HepG2 (cell line): Measurements from ENCODE around the gene ITGB7. TPM values are rescaled to one million over a fixed set of nuclear protein-coding genes. Genes with fewer than 3 reads are reported as not detected.

Experiments used
- CREM ChIP-seq, 2 experiments: sonication (generic) in 1 of 2; formaldehyde crosslinking in 1 of 2; IDR thresholded peaks; 2 replicates each; pipeline versions ENCODE4 v1.4.0 to v1.6.1; 2016 to 2020; ENCODE audit warnings: antibody characterized with exemption in 1 of 2, mild to moderate bottlenecking in 1 of 2, missing genetic modification reagents in 1 of 2
- HNF4G ChIP-seq, 2 experiments: sonication (generic) in 1 of 2; formaldehyde crosslinking in 1 of 2; IDR thresholded peaks; 2 replicates each; pipeline versions ENCODE4 v1.4.0 to v1.6.1; 2011 to 2020; ENCODE audit warnings: borderline replicate concordance in 2 of 2, low read depth in 2 of 2, mild to moderate bottlenecking in 2 of 2, low read length in 1 of 2, missing genetic modification reagents in 1 of 2, moderate library complexity in 1 of 2
- MEIS2 ChIP-seq: sonication (generic); formaldehyde crosslinking; IDR thresholded peaks from 2 replicates; pipeline ENCODE4 v1.9.0; 2021; ENCODE audit warnings: mild to moderate bottlenecking, missing genetic modification reagents
- NFE2 ChIP-seq: sonication (generic); formaldehyde crosslinking; IDR thresholded peaks from 2 replicates; pipeline ENCODE4 v1.4.0; 2020; ENCODE audit warnings: missing genetic modification reagents
- NR2C2 ChIP-seq: sonication (generic); formaldehyde crosslinking; IDR thresholded peaks from 2 replicates; pipeline ENCODE4 v1.4.0; 2020; ENCODE audit warnings: missing genetic modification reagents, mild to moderate bottlenecking, moderate library complexity, borderline replicate concordance
- TBL1XR1 ChIP-seq: fragments of 150-350 bp; IDR thresholded peaks from 2 replicates; pipeline ENCODE4 v1.6.1; 2014; ENCODE audit warnings: borderline replicate concordance, low read length; ENCODE audit not compliant: partially characterized antibody
- ZFYVE20 ChIP-seq: sonication (generic); formaldehyde crosslinking; IDR thresholded peaks from 2 replicates; pipeline ENCODE4 v1.8.0; 2023; ENCODE audit warnings: low read depth, mild to moderate bottlenecking, moderate library complexity, missing genetic modification reagents, borderline replicate concordance
- ZNF446 ChIP-seq: sonication (generic); formaldehyde crosslinking; IDR thresholded peaks from 2 replicates; pipeline ENCODE4 v1.5.0; 2020; ENCODE audit warnings: mild to moderate bottlenecking, missing genetic modification reagents
- ZNF468 ChIP-seq: sonication (generic); formaldehyde crosslinking; IDR thresholded peaks from 2 replicates; pipeline ENCODE4 v1.8.0; 2022; ENCODE audit warnings: mild to moderate bottlenecking, moderate library complexity, missing genetic modification reagents
- ZNF572 ChIP-seq: sonication (generic); formaldehyde crosslinking; IDR thresholded peaks from 2 replicates; pipeline ENCODE4 v1.5.1; 2020; ENCODE audit warnings: mild to moderate bottlenecking, missing genetic modification reagents
- ZNF749 ChIP-seq: sonication (generic); formaldehyde crosslinking; IDR thresholded peaks from 2 replicates; pipeline ENCODE4 v1.8.0; 2022; ENCODE audit warnings: mild to moderate bottlenecking, missing genetic modification reagents, moderate library complexity, borderline replicate concordance
- ZNF878 ChIP-seq: sonication (generic); formaldehyde crosslinking; IDR thresholded peaks from 2 replicates; pipeline ENCODE4 v1.8.1; 2023; ENCODE audit warnings: mild to moderate bottlenecking, missing genetic modification reagents, moderate library complexity
- ZZZ3 ChIP-seq: sonication (generic); formaldehyde crosslinking; IDR thresholded peaks from 2 replicates; pipeline ENCODE4 v1.4.0; 2020; ENCODE audit warnings: missing genetic modification reagents, mild to moderate bottlenecking, borderline replicate concordance
- polyA plus RNA-seq, 8 experiments: library from polyadenylated mRNA; depleted of rRNA in 3 of 8; stranded (reverse) in 7 of 8; unstranded in 1 of 8; fragments of >200 nt; fragmentation: Illumina TruSeq in 4 of 8; extraction: Trizol in 4 of 8; gene quantifications; 2 replicates each; pipeline versions ENCODE4 v1.2.1 to v1.2.3, GENCODE V29; 2011 to 2016; ENCODE audit warnings: low read depth in 4 of 8, missing spikeins in 1 of 8, mixed read lengths in 1 of 8; ENCODE audit not compliant: insufficient read depth in 1 of 8
- total RNA-seq, 5 experiments: library from RNA; depleted of rRNA; stranded (reverse); fragments of >200 nt; fragmentation: Illumina TruSeq; extraction: Trizol; gene quantifications; 2 replicates each; pipeline ENCODE4 v1.2.3, GENCODE V29; 2016; ENCODE audit warnings: low read depth in 1 of 5
- TF ChIP-seq, protein P1 (sequence below): sonication (generic); formaldehyde crosslinking; IDR thresholded peaks from 2 replicates; pipeline ENCODE4; 2020; ENCODE audit warnings: missing genetic modification reagents, mild to moderate bottlenecking, borderline replicate concordance
- TF ChIP-seq, protein P2 (sequence below), 2 experiments: fragments of 450-650 bp in 1 of 2; sonication (generic) in 1 of 2; formaldehyde crosslinking; IDR thresholded peaks; 2 replicates each; pipeline versions ENCODE4 v1.5.0 to v1.8.0; 2020 to 2022; ENCODE audit warnings: mild to moderate bottlenecking in 1 of 2, missing genetic modification reagents in 1 of 2
- TF ChIP-seq, protein P3 (sequence below): sonication (generic); formaldehyde crosslinking; IDR thresholded peaks from 2 replicates; pipeline ENCODE4 v1.5.0; 2020; ENCODE audit warnings: mild to moderate bottlenecking, missing genetic modification reagents, moderate library complexity
- TF ChIP-seq, protein P4 (sequence below): IDR thresholded peaks from 2 replicates; pipeline ENCODE4 v1.6.1; 2016; ENCODE audit warnings: low read depth, control low read depth
- TF ChIP-seq, protein P5 (sequence below): sonication (generic); formaldehyde crosslinking; IDR thresholded peaks from 2 replicates; pipeline ENCODE4 v1.8.0; 2022; ENCODE audit warnings: mild to moderate bottlenecking, missing genetic modification reagents; ENCODE audit not compliant: insufficient replicate concordance

The ITGB7 gene
- total and polyA plus RNA-seq, 2 of the 13 experiments (the other 11 are each of a cell fraction or from before 2014, with no cell fraction given): 0.16 to 0.18 TPM

DNA sequence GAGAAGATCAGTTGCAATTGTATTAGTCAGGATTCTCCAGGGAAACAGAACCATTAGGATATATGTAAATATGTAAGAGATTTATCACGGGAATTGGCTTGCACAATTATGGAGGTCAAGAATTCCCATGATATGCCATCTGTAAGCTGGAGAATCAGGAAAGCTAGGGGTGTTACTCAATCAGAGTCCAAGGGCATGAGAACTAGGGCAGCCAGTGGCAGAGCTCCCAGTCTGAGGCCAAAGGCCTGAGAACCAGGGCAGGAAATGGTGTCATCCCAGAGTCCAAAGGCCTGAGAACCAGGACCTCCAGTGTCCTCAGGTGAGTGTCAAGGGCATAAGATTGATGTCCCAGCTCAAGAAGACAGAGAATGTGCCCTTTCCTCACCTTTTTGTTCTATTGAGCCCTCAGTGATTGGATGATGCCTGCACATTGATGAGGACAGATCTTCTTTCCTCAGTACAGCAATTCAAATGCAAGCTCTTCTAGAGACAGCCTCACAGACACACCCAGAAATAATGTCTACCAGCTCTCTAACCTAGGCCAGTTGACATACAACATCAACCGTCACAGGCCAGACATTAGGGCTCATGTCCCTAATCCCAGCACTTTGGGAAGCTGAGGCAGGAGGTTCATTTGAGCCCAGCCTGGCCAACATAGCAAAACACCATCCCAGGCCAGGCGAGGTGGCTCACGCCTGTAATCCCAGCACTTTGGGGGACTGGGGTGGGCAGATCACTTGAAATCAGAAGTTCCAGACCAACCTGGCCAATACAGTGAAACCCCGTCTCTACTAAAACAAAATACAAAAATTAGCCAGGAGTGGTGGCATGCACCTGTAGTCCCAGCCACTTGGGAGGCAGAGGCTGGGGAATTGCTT lies 61.4 kb downstream of the ITGB7 start (continued):
- TF ChIP-seq, protein P1, sequence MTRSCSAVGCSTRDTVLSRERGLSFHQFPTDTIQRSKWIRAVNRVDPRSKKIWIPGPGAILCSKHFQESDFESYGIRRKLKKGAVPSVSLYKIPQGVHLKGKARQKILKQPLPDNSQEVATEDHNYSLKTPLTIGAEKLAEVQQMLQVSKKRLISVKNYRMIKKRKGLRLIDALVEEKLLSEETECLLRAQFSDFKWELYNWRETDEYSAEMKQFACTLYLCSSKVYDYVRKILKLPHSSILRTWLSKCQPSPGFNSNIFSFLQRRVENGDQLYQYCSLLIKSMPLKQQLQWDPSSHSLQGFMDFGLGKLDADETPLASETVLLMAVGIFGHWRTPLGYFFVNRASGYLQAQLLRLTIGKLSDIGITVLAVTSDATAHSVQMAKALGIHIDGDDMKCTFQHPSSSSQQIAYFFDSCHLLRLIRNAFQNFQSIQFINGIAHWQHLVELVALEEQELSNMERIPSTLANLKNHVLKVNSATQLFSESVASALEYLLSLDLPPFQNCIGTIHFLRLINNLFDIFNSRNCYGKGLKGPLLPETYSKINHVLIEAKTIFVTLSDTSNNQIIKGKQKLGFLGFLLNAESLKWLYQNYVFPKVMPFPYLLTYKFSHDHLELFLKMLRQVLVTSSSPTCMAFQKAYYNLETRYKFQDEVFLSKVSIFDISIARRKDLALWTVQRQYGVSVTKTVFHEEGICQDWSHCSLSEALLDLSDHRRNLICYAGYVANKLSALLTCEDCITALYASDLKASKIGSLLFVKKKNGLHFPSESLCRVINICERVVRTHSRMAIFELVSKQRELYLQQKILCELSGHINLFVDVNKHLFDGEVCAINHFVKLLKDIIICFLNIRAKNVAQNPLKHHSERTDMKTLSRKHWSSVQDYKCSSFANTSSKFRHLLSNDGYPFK (CRISPR knock-in tag): no peak
- TF ChIP-seq HNF4G (IDR thresholded peaks at IDR 0.05; ENCODE audit: borderline replicate concordance, low read depth, low read length): peak; percentile 99
- peak; percentile 96 for TF ChIP-seq HNF4G (CRISPR knock-in tag; IDR thresholded peaks at IDR 0.05; ENCODE audit: borderline replicate concordance, low read depth)
- no peak for TF ChIP-seq ZFYVE20 (CRISPR knock-in tag)
- TF ChIP-seq, protein P2, sequence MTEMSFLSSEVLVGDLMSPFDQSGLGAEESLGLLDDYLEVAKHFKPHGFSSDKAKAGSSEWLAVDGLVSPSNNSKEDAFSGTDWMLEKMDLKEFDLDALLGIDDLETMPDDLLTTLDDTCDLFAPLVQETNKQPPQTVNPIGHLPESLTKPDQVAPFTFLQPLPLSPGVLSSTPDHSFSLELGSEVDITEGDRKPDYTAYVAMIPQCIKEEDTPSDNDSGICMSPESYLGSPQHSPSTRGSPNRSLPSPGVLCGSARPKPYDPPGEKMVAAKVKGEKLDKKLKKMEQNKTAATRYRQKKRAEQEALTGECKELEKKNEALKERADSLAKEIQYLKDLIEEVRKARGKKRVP (CRISPR knock-in tag; IDR thresholded peaks at IDR 0.05): no peak
- no peak for TF ChIP-seq ZNF749 (CRISPR knock-in tag)
- no peak for TF ChIP-seq NFE2 (CRISPR knock-in tag)
- no peak for TF ChIP-seq ZNF572 (CRISPR knock-in tag)
- peak; percentile 84 for TF ChIP-seq NR2C2 (CRISPR knock-in tag)
- peak; percentile 71; the same call in 1 of the 2 replicates for TF ChIP-seq CREM (IDR thresholded peaks at IDR 0.05)
- no peak for TF ChIP-seq CREM (CRISPR knock-in tag; IDR thresholded peaks at IDR 0.05)
- peak; percentile 95 for TF ChIP-seq TBL1XR1
- TF ChIP-seq MEIS2 (CRISPR knock-in tag): peak; percentile 58
- TF ChIP-seq ZNF878: no peak
- TF ChIP-seq, protein P3, sequence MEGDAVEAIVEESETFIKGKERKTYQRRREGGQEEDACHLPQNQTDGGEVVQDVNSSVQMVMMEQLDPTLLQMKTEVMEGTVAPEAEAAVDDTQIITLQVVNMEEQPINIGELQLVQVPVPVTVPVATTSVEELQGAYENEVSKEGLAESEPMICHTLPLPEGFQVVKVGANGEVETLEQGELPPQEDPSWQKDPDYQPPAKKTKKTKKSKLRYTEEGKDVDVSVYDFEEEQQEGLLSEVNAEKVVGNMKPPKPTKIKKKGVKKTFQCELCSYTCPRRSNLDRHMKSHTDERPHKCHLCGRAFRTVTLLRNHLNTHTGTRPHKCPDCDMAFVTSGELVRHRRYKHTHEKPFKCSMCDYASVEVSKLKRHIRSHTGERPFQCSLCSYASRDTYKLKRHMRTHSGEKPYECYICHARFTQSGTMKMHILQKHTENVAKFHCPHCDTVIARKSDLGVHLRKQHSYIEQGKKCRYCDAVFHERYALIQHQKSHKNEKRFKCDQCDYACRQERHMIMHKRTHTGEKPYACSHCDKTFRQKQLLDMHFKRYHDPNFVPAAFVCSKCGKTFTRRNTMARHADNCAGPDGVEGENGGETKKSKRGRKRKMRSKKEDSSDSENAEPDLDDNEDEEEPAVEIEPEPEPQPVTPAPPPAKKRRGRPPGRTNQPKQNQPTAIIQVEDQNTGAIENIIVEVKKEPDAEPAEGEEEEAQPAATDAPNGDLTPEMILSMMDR: no peak
- TF ChIP-seq, protein P4, sequence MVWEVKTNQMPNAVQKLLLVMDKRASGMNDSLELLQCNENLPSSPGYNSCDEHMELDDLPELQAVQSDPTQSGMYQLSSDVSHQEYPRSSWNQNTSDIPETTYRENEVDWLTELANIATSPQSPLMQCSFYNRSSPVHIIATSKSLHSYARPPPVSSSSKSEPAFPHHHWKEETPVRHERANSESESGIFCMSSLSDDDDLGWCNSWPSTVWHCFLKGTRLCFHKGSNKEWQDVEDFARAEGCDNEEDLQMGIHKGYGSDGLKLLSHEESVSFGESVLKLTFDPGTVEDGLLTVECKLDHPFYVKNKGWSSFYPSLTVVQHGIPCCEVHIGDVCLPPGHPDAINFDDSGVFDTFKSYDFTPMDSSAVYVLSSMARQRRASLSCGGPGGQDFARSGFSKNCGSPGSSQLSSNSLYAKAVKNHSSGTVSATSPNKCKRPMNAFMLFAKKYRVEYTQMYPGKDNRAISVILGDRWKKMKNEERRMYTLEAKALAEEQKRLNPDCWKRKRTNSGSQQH (CRISPR knock-in tag): no peak
- TF ChIP-seq ZNF446 (CRISPR knock-in tag): no peak
- no peak for TF ChIP-seq ZNF468 (CRISPR knock-in tag)
- peak; percentile 100; the same call in 1 of the 2 replicates for TF ChIP-seq ZZZ3 (CRISPR knock-in tag)
- TF ChIP-seq, protein P5, sequence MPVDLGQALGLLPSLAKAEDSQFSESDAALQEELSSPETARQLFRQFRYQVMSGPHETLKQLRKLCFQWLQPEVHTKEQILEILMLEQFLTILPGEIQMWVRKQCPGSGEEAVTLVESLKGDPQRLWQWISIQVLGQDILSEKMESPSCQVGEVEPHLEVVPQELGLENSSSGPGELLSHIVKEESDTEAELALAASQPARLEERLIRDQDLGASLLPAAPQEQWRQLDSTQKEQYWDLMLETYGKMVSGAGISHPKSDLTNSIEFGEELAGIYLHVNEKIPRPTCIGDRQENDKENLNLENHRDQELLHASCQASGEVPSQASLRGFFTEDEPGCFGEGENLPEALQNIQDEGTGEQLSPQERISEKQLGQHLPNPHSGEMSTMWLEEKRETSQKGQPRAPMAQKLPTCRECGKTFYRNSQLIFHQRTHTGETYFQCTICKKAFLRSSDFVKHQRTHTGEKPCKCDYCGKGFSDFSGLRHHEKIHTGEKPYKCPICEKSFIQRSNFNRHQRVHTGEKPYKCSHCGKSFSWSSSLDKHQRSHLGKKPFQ (CRISPR knock-in tag): no peak
